Activated CD4-positive, alpha-beta memory T cell treated with anti-CD3 and anti-CD28 coated beads, Interleukin-2, amount 10 ng/mL, durations not matched to agents 7 days and 5 days (primary cell): ENCODE results near the gene TMEM158. TPM values are rescaled to one million over a fixed set of nuclear protein-coding genes. Genes with fewer than 3 reads are reported as not detected.

Experiments used
- CTCF ChIA-PET: fragments of 350-600 bp; sonication (Branson Sonifier 250); formaldehyde crosslinking; loops from one replicate; lab custom pipeline; 2021; ENCODE audit warnings: antibody characterized with exemption, inconsistent platforms; lab: Charles Lee
- POLR2A ChIA-PET: fragments of 350-600 bp; sonication (Branson Sonifier 250); formaldehyde crosslinking; loops from one replicate; lab custom pipeline; 2021; ENCODE audit warnings: antibody characterized with exemption; lab: Charles Lee
- DNase-seq: peaks from one replicate; pipeline ENCODE4 v3.0.0-alpha.2; 2020
- H3K27ac Mint-ChIP-seq: one replicate; pipeline ENCODE4 v1.8.0; 2021; ENCODE audit warnings: mild to moderate bottlenecking, mixed read lengths
- H3K27me3 Mint-ChIP-seq: one replicate; pipeline ENCODE4 v1.8.0; 2021; ENCODE audit warnings: mixed read lengths
- H3K36me3 Mint-ChIP-seq: one replicate; pipeline ENCODE4 v1.8.0; 2021; ENCODE audit warnings: low read depth, mixed read lengths
- H3K4me1 Mint-ChIP-seq: one replicate; pipeline ENCODE4 v1.8.0; 2021; ENCODE audit warnings: mixed read lengths
- H3K4me3 Mint-ChIP-seq: one replicate; pipeline ENCODE4 v1.8.0; 2021; ENCODE audit warnings: mild to moderate bottlenecking, mixed read lengths
- H3K9me3 Mint-ChIP-seq: one replicate; pipeline ENCODE4 v1.8.0; 2021; ENCODE audit warnings: mixed read lengths
- total RNA-seq, 2 experiments: library from RNA; stranded (reverse); gene quantifications; one replicate each; pipeline ENCODE4 v1.2.3, GENCODE V29; 2021

The TMEM158 gene
- total RNA-seq, 2 experiments from 2014 or later, result not detected

DNA sequence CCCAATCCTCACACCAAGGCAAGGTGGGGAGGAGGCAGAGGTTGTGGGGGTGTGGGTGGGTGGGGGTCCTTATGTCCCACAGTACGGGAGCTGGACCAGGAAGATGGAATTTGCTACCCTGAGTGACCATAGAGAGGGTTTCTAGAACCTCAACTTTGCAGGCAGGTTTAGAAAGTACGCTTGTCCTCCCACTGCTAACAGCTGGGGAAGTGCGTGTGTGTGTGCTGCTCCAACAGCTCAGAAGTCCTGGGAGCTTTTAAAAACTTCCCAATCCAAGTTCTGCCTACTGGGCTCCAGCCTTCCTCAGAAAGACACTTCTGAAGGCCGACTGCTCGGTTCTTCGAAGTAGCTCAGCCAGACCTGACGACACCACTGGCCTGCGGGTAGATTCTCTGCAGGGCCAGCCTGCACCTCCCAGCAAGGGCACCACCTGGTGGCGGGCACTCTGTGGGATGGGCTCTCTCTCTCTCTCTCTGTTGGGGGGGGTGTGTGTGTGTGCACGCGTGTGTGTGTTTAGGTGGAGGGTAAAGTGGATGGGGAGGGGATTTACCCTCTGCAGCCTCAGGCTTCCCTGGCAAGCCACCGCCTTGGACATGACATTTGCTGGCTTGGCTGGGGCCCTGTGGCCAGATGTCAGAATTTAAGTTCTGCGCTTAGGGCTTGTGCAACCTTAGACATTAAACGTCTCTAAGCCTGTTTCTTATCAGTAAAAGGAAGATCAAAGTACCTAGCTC lies 15.6 kb downstream of the TMEM158 start:
- Mint-ChIP-seq H3K9me3 (no peaks in the 10 kb centered on the region), H3K4me3 (no peak overlapping the region), H3K27ac (no peak overlapping the region), H3K27me3 (peaks cover 26% of the 10 kb centered on the region), H3K36me3 (no peaks in the 10 kb centered on the region), H3K4me1 (peaks cover 29% of the 10 kb centered on the region)
- ChIA-PET CTCF (interaction anchor here (0.6 to 10.3 kb wide), 38 partner anchors 12 to 449 kb away, joined by 3 to 294 read pairs (median 4); no protein-coding TSS in a partner anchor), POLR2A (interaction anchor here (0.7 to 4.7 kb wide), 4 partner anchors 16 to 170 kb away, joined by 3 to 43 read pairs (median 4); no protein-coding TSS in a partner anchor)
- DNase-seq, result peak; percentile 83

DNA sequence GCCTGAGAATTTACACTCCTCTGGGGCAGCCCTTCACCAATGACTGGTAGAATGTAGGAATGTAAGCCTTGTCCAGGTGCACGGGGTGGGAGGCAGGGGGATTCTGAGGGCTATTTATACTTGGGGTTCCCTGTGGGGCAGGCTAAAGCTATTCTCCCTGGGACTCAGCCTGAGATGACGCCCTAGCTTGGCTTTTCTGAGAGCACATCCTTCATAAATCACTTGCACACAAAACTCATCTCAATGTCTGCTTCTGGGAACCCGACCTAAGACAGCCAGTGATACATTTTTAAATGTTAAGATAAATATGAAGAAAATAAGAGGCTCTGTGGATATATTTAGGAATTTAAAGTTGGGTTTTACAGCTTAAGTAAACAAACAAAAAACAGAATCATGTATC lies 16.6 kb downstream of the TMEM158 start:
- H3K4me1 Mint-ChIP-seq, result peaks cover 31% of the 10 kb centered on the region
- H3K9me3 Mint-ChIP-seq, result no peaks in the 10 kb centered on the region
- POLR2A ChIA-PET, result interaction anchor here (0.9 to 4.7 kb wide), 2 partner anchors 15 to 169 kb away, joined by 3 to 43 read pairs; no protein-coding TSS in a partner anchor

DNA sequence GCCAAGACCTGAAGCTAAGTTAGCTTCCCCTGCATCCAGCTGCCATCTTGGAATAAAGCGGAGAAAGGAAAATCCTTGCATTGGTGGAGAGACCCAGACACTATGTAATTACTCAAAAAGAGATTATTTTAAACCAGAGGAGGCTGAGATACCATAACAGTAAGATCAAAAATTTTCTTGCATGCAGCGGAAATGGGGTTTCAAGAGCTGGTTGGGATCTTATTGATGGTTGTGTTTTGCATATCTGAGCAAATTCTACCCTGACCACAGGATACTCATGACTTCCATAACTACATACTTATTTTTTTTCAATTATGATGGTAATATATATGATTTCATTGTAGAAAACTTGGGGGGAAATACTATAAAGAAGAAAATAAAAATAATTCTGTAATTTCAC lies 17.5 kb downstream of the TMEM158 start:
- ChIA-PET CTCF (interaction anchor here (0.6 to 10.3 kb wide), 10 partner anchors 12 to 681 kb away, joined by 3 to 294 read pairs (median 4); no protein-coding TSS in a partner anchor), POLR2A (interaction anchor here (4.7 kb wide), 1 partner anchor 168 kb away, joined by 43 read pairs; no protein-coding TSS in a partner anchor)
- Mint-ChIP-seq H3K27ac (peak overlapping the region; percentile 14), H3K4me3 (no peak overlapping the region), H3K9me3 (no peaks in the 10 kb centered on the region), H3K27me3 (peaks cover 33% of the 10 kb centered on the region), H3K36me3 (no peaks in the 10 kb centered on the region), H3K4me1 (peaks cover 28% of the 10 kb centered on the region)
- DNase-seq, result no peak

More for the DNA sequence above, 16.6 kb downstream of the TMEM158 start:
- peaks cover 29% of the 10 kb centered on the region for H3K27me3 Mint-ChIP-seq
- DNase-seq, result no peak
- H3K4me3 Mint-ChIP-seq, result no peak overlapping the region
- no peaks in the 10 kb centered on the region for H3K36me3 Mint-ChIP-seq
- H3K27ac Mint-ChIP-seq, result no peak overlapping the region
- CTCF ChIA-PET, result interaction anchor here (0.7 to 10.3 kb wide), 17 partner anchors 11 to 447 kb away, joined by 3 to 294 read pairs (median 7); no protein-coding TSS in a partner anchor

DNA sequence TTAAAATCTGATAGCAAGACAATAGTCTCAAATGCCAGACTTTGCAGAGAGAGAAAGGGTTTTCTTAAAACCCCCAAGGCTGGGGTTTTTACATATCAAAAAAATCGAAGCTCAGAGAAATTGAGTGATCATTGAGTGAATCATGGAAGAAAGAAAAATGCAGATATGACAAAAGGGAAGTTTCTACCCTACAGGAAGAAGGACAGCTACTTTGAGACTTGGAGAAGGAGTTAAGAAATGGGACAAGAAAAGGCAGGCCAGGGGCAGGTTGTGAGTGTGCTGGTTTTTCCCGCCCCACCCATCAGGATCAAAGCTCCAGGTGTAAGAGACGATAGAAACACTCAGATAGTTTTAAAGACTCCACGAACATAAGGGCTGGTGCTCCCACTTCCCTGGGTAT lies 18.6 kb downstream of the TMEM158 start:
- Mint-ChIP-seq H3K36me3 (no peaks in the 10 kb centered on the region), H3K27me3 (peaks cover 37% of the 10 kb centered on the region), H3K9me3 (no peaks in the 10 kb centered on the region), H3K4me3 (no peak overlapping the region), H3K4me1 (peaks cover 28% of the 10 kb centered on the region), H3K27ac (no peak overlapping the region)
- DNase-seq, result no peak
- POLR2A ChIA-PET, result interaction anchor here (4.7 kb wide), 1 partner anchor 167 kb away, joined by 43 read pairs; no protein-coding TSS in a partner anchor
- CTCF ChIA-PET, result interaction anchor here (0.7 to 10.3 kb wide), 5 partner anchors 52 to 453 kb away, joined by 3 to 294 read pairs (median 4); no protein-coding TSS in a partner anchor

DNA sequence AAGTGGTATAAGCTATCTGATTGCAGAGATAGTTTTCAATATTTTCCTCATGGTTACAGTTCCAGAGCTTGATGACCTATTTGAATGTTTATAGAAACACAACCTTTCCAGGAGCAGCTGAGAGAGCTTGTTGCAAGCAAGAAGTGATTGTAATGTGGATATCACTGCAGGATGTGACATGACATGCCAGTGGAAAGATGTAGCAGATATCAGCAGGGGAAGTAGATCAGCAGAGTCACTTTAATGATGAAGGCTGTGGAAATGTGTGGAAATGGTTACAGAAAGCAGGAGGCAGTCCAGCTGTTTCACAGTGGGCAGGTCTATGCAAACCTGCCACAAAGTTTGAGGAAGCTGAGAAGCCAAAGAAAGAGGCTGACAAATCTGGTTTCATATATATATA lies 21.0 kb downstream of the TMEM158 start:
- Mint-ChIP-seq H3K9me3 (no peaks in the 10 kb centered on the region), H3K27ac (no peak overlapping the region), H3K27me3 (peaks cover 40% of the 10 kb centered on the region), H3K4me1 (peaks cover 22% of the 10 kb centered on the region), H3K4me3 (no peak overlapping the region), H3K36me3 (no peaks in the 10 kb centered on the region)
- DNase-seq, result no peak
- POLR2A ChIA-PET, result interaction anchor here (0.7 kb wide), 1 partner anchor 169 kb away, joined by 3 read pairs; no protein-coding TSS in a partner anchor
- CTCF ChIA-PET, result interaction anchor here (10.3 kb wide), 1 partner anchor 163 kb away, joined by 294 read pairs; no protein-coding TSS in a partner anchor

DNA sequence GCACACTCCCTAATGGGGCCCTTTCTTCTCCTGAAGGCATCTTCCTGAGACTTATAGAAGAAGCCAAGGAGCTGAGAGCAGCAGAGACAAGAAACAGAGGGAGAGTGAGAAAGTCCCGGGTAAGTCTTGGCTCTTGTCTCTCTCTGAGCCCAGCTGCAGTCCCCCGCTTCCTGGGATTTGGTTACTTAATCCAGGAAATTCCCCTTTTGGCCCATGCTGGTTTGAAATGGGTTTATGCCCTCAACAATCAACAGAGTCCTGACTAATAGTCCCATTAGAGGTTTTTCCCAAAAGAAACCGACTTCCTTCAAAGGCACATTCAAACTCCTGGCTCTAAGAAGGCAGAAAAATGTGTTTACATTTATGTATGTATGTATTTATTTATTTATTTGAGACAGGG lies 22.0 kb downstream of the TMEM158 start:
- H3K4me1 Mint-ChIP-seq, result peaks cover 17% of the 10 kb centered on the region
- POLR2A ChIA-PET, result no interaction called here
- no peak overlapping the region for H3K27ac Mint-ChIP-seq
- CTCF ChIA-PET, result interaction anchor here (10.3 kb wide), 1 partner anchor 162 kb away, joined by 294 read pairs; no protein-coding TSS in a partner anchor
- DNase-seq, result no peak
- no peaks in the 10 kb centered on the region for H3K9me3 Mint-ChIP-seq
- H3K4me3 Mint-ChIP-seq, result no peak overlapping the region
- H3K27me3 Mint-ChIP-seq, result peaks cover 42% of the 10 kb centered on the region
- no peaks in the 10 kb centered on the region for H3K36me3 Mint-ChIP-seq

DNA sequence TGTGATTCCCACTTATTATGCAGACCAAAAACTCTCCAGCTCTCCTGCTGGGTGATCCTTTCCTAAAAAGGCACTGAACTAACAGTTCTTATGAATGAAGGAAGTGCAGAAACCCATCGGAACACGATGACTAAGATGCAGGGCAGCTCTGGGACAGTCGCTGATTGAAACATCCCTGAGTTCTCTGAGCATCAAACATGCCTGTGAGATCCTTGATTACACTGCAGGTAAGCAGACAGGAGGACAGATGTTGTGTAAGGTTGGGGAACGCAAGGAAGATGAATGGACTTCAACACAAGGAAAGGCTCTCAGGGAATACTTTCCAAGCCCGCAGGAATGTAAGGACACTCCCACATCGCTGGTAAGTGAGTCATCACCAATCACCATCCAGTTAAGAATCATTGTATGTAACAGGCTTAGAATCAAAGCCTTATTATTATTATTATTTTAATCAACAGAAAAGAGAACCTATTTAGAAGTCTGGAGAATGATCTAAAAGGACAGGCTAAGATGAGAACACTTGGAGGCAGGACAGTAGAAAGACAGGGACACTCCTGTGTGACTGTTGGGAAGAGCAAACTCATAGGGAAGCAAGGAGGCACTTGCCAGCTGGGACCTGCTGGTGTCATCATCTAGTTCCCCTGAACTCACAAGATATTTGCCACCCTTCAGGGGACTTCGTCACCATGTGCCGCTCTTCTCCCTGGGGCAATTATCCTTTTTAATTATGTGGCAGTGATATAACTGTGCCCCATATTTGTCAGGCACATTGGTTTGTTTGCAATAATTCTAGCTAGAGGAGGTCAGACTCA lies 26.0 kb downstream of the TMEM158 start:
- no peak for DNase-seq
- H3K27ac Mint-ChIP-seq, result no peak overlapping the region
- POLR2A ChIA-PET, result no interaction called here
- CTCF ChIA-PET, result interaction anchor here (1.4 kb wide), 1 partner anchor 10 kb away, joined by 6 read pairs; no protein-coding TSS in a partner anchor
- peaks cover 63% of the 10 kb centered on the region for H3K27me3 Mint-ChIP-seq
- H3K4me3 Mint-ChIP-seq, result no peak overlapping the region
- no peaks in the 10 kb centered on the region for H3K9me3 Mint-ChIP-seq
- no peaks in the 10 kb centered on the region for H3K36me3 Mint-ChIP-seq
- peaks cover under 1% of the 10 kb centered on the region for H3K4me1 Mint-ChIP-seq

DNA sequence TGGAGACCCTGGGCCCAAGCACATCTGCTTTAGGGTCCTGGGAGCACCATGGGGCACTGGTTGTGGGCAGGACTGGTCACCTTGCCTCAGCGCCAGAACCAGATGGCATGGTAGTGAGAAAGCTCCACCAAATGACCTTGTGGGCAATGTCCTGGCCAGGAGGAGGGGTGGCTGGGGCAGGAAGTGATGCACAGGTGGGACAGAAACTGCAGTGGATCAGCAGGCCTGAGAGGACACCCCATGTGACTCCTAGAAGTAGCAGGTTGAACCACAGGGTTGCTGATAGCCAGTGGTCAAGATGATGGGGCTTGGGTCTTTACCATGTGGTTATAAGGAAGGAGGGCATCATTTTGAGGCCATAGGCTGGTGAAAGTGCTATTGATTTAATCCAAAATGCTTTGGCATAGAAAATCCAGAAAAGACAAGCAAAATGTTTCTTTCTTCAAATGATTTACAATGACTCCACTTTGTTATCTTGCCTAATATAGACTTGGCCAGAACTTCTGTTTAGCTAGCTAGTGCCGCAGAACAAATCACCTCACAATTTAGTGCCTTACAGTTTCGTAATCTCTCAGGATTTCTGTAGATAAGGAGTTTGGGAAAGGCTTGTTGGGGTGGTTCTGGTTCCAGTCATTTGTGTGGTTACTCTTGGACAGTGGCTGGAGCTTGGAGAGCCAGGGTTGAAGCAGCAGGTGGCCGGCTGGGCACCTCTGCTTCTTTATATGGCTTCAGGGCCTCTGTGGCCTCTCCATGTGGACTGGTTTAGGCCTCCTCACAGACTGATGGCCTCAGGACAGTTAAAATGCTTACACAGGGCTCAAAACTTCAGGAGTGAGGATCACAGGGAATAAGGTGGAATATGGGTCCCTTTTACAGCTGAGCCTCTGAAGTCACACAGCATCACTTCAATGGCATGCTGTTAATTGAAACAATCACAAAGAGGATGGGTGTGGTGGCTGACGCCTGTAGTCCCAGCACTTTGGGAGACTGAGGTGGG lies 27.5 kb downstream of the TMEM158 start:
- POLR2A ChIA-PET, result interaction anchor here (1.2 to 1.7 kb wide), 2 partner anchors 93 to 157 kb away, joined by 3 read pairs; no protein-coding TSS in a partner anchor
- DNase-seq, result no peak
- Mint-ChIP-seq H3K27ac (no peak overlapping the region), H3K4me1 (no peaks in the 10 kb centered on the region), H3K4me3 (no peak overlapping the region), H3K27me3 (peaks cover 59% of the 10 kb centered on the region), H3K9me3 (no peaks in the 10 kb centered on the region), H3K36me3 (no peaks in the 10 kb centered on the region)
- CTCF ChIA-PET, result interaction anchor here (1.4 kb wide), 1 partner anchor 11 kb away, joined by 6 read pairs; no protein-coding TSS in a partner anchor

DNA sequence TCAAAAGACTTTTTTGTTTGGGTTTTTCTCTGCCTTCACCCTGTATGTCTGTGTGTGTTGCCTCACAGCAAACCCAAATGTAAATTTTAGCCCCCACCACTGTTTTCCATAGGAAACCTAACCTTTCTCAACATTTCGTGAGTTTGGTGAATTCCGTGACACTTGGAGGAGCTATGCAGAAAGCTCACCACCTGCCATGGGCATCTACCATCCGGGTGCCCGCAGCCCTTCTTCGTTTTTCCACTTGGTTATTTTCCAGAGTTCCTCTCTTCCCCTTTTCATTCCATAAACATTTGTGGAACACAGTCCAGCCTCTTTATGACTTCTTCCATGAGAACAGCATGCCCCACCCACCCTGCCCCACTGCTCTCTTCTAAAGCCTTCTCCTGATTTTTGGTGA lies 31.3 kb downstream of the TMEM158 start:
- no peaks in the 10 kb centered on the region for H3K9me3 Mint-ChIP-seq
- no peak overlapping the region for H3K4me3 Mint-ChIP-seq
- no peak overlapping the region for H3K27ac Mint-ChIP-seq
- POLR2A ChIA-PET, result interaction anchor here (1.7 kb wide), 1 partner anchor 15 kb away, joined by 3 read pairs; no protein-coding TSS in a partner anchor
- H3K36me3 Mint-ChIP-seq, result no peaks in the 10 kb centered on the region
- peaks cover 41% of the 10 kb centered on the region for H3K27me3 Mint-ChIP-seq
- peaks cover 8% of the 10 kb centered on the region for H3K4me1 Mint-ChIP-seq
- DNase-seq, result no peak
- CTCF ChIA-PET, result no interaction called here

DNA sequence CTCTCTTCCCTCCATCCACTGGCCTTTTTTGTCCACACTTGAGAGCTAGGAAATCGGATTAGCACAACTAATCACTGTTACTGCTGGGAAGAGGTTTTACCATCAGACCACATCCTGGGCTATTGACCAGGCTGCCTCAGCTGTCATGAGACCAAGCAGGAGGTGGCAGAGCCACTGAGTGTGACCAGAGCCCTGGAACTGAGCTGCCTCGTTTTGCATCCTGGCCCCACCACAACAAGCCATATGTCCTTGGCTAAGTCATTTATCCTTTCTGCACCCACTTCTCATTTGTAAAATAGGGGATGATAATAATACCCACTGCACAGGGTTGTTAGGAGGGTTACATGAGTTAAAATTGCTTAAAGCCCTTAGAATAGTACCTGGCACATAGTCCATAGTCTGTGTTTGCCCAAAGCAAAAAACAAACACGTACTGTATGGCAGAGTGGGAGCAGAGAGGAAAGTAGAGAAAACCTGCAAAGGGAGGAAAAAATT lies 34.1 kb downstream of the TMEM158 start:
- DNase-seq, result no peak
- H3K4me3 Mint-ChIP-seq, result no peak overlapping the region
- CTCF ChIA-PET, result interaction anchor here (1.5 kb wide), 1 partner anchor 151 kb away, joined by 7 read pairs; no protein-coding TSS in a partner anchor
- H3K9me3 Mint-ChIP-seq, result no peaks in the 10 kb centered on the region
- no peaks in the 10 kb centered on the region for H3K36me3 Mint-ChIP-seq
- POLR2A ChIA-PET, result interaction anchor here (1.2 kb wide), 1 partner anchor 25 kb away, joined by 3 read pairs; no protein-coding TSS in a partner anchor
- no peak overlapping the region for H3K27ac Mint-ChIP-seq
- H3K4me1 Mint-ChIP-seq, result peaks cover 26% of the 10 kb centered on the region
- peaks cover 28% of the 10 kb centered on the region for H3K27me3 Mint-ChIP-seq

DNA sequence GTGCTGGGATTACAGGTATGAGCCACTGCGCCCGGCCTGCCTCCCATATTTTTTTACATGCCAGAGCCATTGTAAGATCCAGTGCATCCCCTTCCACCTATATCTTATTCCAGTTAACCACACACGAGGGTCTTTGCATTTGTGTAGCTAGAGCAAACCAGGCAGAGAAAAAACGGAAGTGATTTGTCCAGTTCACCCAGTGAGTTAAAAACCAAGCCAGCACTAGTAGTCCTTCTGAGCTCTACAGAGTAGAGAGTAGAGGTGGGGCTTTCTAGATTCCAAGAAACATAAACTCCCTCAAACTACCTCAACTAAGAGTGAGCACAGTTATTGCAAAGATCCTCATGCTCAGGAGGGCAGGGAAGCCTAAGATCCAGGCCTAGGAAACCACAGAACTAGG lies 34.7 kb downstream of the TMEM158 start:
- Mint-ChIP-seq H3K4me1 (peaks cover 27% of the 10 kb centered on the region), H3K27ac (no peak overlapping the region), H3K27me3 (peaks cover 23% of the 10 kb centered on the region), H3K4me3 (no peak overlapping the region), H3K9me3 (no peaks in the 10 kb centered on the region), H3K36me3 (no peaks in the 10 kb centered on the region)
- ChIA-PET POLR2A (interaction anchor here (1.2 kb wide), 1 partner anchor 24 kb away, joined by 3 read pairs; no protein-coding TSS in a partner anchor), CTCF (interaction anchor here (1.5 kb wide), 1 partner anchor 150 kb away, joined by 7 read pairs; no protein-coding TSS in a partner anchor)
- no peak for DNase-seq
